K562 (cell line): ENCODE results near the gene NUCKS1. TPM values are rescaled to one million over a fixed set of nuclear protein-coding genes. Genes with fewer than 3 reads are reported as not detected.
A peak's percentile ranks its signal among the peaks of the same experiment; 100 is the strongest.

Source experiments
- AFF1 ChIP-seq, 2 experiments: fragments of 450-650 bp; IDR thresholded peaks; 2 replicates each; pipeline ENCODE4 v1.6.1; 2018; ENCODE audit warnings: mild to moderate bottlenecking in 2 of 2, low read depth in 1 of 2; ENCODE audit not compliant: partially characterized antibody in 2 of 2
- CBX1 ChIP-seq: sonication (generic); IDR thresholded peaks from 2 replicates; pipeline ENCODE4 v1.6.1; 2016; ENCODE audit warnings: antibody characterized with exemption, low read depth, mild to moderate bottlenecking
- DACH1 ChIP-seq: fragments of 450-650 bp; IDR thresholded peaks from 2 replicates; pipeline ENCODE4 v1.6.1; 2018; ENCODE audit not compliant: partially characterized antibody
- FOXJ3 ChIP-seq: sonication (generic); formaldehyde crosslinking; IDR thresholded peaks from 2 replicates; pipeline ENCODE4 v1.4.0; 2020; ENCODE audit warnings: mild to moderate bottlenecking, missing genetic modification reagents
- NFXL1 ChIP-seq: fragments of 450-650 bp; formaldehyde crosslinking; IDR thresholded peaks from 2 replicates; pipeline ENCODE4 v1.4.0; 2021; ENCODE audit warnings: mild to moderate bottlenecking
- RNF219 ChIP-seq: fragments of 250-450 bp; sonication (Bioruptor Pico); IDR thresholded peaks from 2 replicates; pipeline ENCODE4 v1.5.0; 2022; ENCODE audit warnings: mild to moderate bottlenecking
- ZNF76 ChIP-seq: fragments of 250-450 bp; sonication (Bioruptor Pico); IDR thresholded peaks from 2 replicates; pipeline ENCODE4 v1.4.0; 2020; ENCODE audit warnings: mild to moderate bottlenecking, moderate library complexity, borderline replicate concordance
- polyA plus RNA-seq, 8 experiments: library from polyadenylated mRNA; depleted of rRNA in 4 of 8; stranded (reverse) in 5 of 8; unstranded in 3 of 8; fragments of >200 nt; fragmentation: Nextera tagmentation in 2 of 8; fragmentation: Illumina TruSeq in 1 of 8; extraction: Ambion mirVana in 2 of 8; extraction: Trizol in 1 of 8; gene quantifications; 2 replicates each; pipeline versions ENCODE4 v1.2.1 to v1.2.3, GENCODE V29; 2011 to 2014; ENCODE audit warnings: inconsistent platforms in 1 of 8, missing spikeins in 1 of 8
- total RNA-seq, 7 experiments: library from RNA; depleted of rRNA in 6 of 7; stranded (reverse); fragments of >200 nt in 6 of 7; fragmentation: Illumina TruSeq in 2 of 7; extraction: Trizol in 2 of 7; gene quantifications; 2 replicates each; pipeline versions ENCODE4 v1.2.1 to v1.2.3, GENCODE V29; 2011 to 2021; ENCODE audit warnings: low replicate concordance in 1 of 7

NUCKS1 gene
- total and polyA plus RNA-seq, 9 of the 15 experiments (the other 6 are each of a cell fraction or from before 2014, with no cell fraction given), result 66.7 to 244 (median 149) TPM

- no peak for TF ChIP-seq RNF219
- TF ChIP-seq CBX1, result no peak
- TF ChIP-seq AFF1 (IDR thresholded peaks at IDR 0.05; ENCODE audit: low read depth in 1 of 2, partially characterized antibody in 2 of 2), result peak in 1 of 2 experiments; percentile 42
- no peak for TF ChIP-seq NFXL1 (CRISPR knock-in tag)
- TF ChIP-seq DACH1, result no peak
- TF ChIP-seq FOXJ3 (CRISPR knock-in tag), result no peak
- no peak for TF ChIP-seq ZNF76 (CRISPR knock-in tag)
Observed at GRCh38 chr1:205706601-205707502, 43.1 kb downstream of the NUCKS1 start (continued).
